Measurements from ENCODE around the gene RSL24D1. TPM values are rescaled to one million over a fixed set of nuclear protein-coding genes. Genes with fewer than 3 reads are reported as not detected.

Gene RSL24D1
- total RNA-seq, 1 donor, result 84.2 TPM

GRCh38 chr15:55238877-55239276 lies 42.1 kb upstream of the RSL24D1 start:
- no peak overlapping the region for H3K4me3 ChIP-seq (ENCODE audit: low read depth, low read length)
- DNase-seq (ENCODE audit: low read depth), result no peak
- no peak for TF ChIP-seq CTCF (IDR thresholded peaks at IDR 0.05; ENCODE audit: insufficient read depth, low read depth, low read length)

GRCh38 chr15:55237219-55238130 lies 40.7 kb upstream of the RSL24D1 start:
- no peak overlapping the region for H3K4me3 ChIP-seq (ENCODE audit: low read depth, low read length)
- TF ChIP-seq CTCF (IDR thresholded peaks at IDR 0.05; ENCODE audit: insufficient read depth, low read depth, low read length), result no peak
- no peak for DNase-seq (ENCODE audit: low read depth)

GRCh38 chr15:55235546-55236036 lies 38.9 kb upstream of the RSL24D1 start:
- H3K4me3 ChIP-seq (ENCODE audit: low read depth, low read length), result no peak overlapping the region
- DNase-seq (ENCODE audit: low read depth), result no peak
- no peak for TF ChIP-seq CTCF (IDR thresholded peaks at IDR 0.05; ENCODE audit: insufficient read depth, low read depth, low read length)

- no peak for TF ChIP-seq CTCF (IDR thresholded peaks at IDR 0.05; ENCODE audit: insufficient read depth, low read depth, low read length)
- DNase-seq (ENCODE audit: low read depth), result no peak
- H3K4me3 ChIP-seq (ENCODE audit: low read depth, low read length), result no peak overlapping the region
Measured at GRCh38 chr15:55234800-55235104, 38.0 kb upstream of the RSL24D1 start.

- no peak for DNase-seq (ENCODE audit: low read depth)
- H3K4me3 ChIP-seq (ENCODE audit: low read depth, low read length), result no peak overlapping the region
- TF ChIP-seq CTCF (IDR thresholded peaks at IDR 0.05; ENCODE audit: insufficient read depth, low read depth, low read length), result no peak
Measured at GRCh38 chr15:55234104-55234799, 37.5 kb upstream of the RSL24D1 start.

GRCh38 chr15:55231455-55231854 lies 34.7 kb upstream of the RSL24D1 start:
- H3K4me3 ChIP-seq (ENCODE audit: low read depth, low read length), result no peak overlapping the region
- no peak for TF ChIP-seq CTCF (IDR thresholded peaks at IDR 0.05; ENCODE audit: insufficient read depth, low read depth, low read length)
- no peak for DNase-seq (ENCODE audit: low read depth)
